SIG-M5 treated with dmso at 0.1 percent for 504 hours (cell line): ENCODE data around the gene DAB2IP.
A peak's percentile ranks its signal among the peaks of the same experiment; 100 is the strongest.

Source experiments
- DNase-seq: peaks from one replicate; lab custom pipeline; 2025; ENCODE audit not compliant: unreplicated experiment; lab: John Stamatoyannopoulos, UW

The DAB2IP gene

GRCh38 chr9:121683652-121684051 lies 32.2 kb downstream of the DAB2IP start:
- DNase-seq, result no peak

GRCh38 chr9:121684381-121685145 lies 33.1 kb downstream of the DAB2IP start:
- DNase-seq, result no peak

DNA sequence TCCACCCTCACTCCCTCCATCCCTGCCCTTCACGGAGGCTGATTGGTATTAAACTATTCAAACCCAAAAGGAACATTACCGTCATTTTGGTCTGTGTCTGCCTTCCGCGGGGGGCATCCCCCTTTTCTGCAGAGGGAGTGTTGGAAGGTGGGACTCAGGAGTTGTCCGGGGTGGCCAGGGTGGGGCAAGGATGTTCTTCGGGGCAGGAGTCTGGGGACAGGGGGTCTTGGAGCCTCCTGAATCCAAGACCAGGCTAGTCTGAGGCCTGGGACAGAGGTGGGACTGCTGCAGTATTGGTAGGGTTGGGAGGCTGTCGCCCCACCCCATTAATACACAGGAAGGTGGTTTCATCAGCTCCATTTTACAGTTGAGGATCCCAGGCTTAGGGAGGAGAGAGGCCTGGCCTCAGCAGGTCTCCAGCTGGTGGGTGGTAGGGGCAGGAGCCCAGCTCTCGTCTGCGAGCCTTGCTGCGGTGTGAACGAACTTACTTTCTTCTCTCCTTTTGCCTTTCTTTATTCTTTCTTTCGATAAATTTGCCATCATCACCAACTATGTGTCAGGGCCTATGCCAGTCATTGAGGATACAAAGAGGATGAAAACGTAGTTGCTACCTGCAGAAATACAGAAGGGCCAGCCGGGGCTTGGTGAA lies 33.8 kb downstream of the DAB2IP start:
- no peak for DNase-seq

DNA sequence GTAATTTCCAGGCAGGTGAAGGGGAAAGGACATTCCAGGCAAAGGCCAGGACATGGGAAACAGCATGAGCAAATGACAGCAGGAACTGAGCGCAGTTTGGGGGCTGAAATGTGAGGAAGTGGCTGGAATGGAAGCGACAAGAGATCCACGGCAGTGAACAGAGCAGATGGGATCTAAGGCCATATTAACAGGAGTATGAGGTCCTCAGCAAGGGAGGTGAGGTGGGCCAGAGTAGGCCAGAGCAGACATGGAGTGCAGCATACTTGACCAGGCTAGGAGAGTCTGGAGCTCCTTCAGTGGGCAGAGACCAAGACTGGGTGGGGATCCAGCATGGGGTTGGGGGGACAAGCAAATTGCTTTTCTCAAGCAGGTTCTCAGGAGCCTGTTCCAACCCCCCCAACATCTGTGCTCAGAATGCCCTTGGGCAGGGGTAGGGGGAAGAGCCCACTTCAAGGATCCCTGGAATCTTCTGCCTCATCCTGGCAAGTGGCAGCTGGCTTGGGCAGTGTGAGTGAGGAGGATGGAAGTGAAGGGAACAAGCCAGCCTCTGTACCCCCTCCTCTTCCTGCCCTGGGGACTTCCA lies 34.5 kb downstream of the DAB2IP start:
- no peak for DNase-seq

DNA sequence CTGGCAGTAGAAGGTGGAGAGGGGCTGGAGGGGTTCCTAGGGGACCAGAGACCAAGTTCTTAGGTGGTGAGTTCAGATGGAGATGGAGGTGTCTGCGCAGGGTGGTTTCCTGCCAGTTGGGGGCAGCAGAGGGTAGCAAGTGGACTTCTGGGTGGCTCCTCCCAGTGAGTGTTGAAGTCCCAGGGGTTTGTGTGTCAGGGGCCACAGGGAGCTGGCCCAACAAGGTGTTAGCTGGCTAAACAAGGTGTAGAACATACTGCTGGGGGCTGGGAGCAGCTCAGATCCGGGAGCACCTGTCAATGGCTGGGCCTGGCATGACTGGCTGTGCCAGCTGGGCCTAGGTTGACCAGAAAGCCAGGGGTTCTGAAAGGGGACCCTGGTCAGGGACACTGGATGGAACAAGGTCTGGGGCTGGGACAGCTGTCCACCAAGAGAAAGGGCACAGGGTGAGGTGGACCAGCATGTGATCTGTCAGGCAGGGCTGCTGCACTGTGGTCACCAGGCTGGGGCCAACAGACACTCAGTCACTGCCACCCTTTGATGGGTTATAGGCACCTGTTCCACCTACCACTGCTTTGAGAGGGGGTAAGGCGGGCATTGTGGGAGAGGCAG lies 35.6 kb downstream of the DAB2IP start:
- peak; percentile 61 for DNase-seq

DNA sequence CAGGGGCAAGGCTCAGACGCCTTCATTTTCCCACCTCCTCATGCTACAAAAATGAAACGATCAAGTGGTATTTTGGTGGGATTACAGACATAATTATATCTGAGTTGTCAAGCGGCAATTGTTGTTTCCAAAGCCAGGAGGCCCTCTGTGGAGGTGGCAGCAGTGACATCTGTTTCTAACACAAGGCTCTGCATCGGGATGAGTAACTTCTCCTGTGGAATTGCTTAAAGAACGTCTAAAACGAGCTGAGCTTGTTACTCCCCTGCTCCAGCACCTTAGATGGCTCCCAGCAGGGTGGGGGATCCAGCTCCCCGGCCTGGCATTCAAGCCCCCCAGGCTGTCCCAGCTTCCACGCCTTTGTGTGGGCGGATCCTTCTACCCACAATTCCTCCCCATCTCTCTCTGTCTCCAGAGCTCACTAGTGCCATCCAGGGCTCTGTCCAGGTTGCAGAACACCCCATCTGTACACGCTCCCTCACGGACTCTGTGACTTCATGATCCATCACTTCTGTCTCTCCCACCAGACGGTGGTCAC lies 36.8 kb downstream of the DAB2IP start:
- no peak for DNase-seq

DNA sequence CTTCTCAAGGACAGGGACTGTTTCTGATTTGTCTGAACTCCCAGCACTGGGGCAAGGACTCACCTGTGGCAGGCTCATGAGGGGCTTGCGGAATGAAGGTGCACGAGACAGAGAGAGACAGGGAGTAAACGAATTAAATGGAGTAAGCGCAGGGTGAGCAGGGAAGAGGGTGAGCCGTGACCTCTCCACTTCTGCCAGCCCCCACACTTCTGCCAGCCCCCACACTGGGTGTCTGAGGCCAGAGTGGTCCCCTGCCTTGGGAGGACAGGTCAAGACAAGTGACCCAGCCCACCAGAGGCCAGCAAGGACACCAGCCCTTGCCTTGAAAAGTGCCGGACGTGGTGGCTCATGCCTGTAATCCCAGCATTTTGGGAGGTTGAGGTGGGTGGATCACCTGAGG lies 37.2 kb downstream of the DAB2IP start:
- no peak for DNase-seq

DNA sequence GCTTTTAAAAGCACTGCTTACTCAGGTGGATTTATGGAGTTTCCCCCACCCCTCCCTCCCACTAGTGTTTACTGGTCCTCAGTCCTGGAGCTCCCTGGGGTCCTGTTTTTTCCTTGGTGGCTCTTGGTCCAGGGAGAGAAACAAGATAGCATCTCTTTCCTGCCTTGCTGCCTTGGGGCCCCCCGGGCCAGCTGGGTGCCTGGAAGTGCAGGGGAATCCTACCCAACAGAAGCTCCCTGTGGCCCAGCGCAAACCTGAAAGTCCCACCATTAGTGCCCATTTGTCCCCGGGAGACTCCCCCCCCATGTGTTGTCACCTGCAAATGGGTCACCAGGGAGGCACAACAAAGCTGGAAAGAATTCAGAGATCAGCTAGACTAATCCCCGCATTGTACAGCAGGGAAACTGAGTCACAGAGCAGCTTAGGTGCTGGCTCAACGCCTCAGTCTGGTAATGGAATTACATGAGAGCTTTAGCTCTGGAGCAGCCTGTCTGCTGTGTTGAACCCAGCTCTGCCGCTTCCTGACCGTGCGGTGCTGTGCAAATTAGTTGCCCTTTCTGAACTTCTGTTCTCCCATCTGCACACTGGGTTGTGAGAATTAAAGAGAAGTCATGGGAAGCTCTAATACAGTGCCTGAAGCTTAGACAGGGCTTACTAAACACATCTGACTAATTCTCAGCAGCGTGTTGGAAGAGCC lies 38.2 kb downstream of the DAB2IP start:
- DNase-seq, result no peak

GRCh38 chr9:121690316-121690715 lies 38.9 kb downstream of the DAB2IP start:
- DNase-seq, result no peak

DNA sequence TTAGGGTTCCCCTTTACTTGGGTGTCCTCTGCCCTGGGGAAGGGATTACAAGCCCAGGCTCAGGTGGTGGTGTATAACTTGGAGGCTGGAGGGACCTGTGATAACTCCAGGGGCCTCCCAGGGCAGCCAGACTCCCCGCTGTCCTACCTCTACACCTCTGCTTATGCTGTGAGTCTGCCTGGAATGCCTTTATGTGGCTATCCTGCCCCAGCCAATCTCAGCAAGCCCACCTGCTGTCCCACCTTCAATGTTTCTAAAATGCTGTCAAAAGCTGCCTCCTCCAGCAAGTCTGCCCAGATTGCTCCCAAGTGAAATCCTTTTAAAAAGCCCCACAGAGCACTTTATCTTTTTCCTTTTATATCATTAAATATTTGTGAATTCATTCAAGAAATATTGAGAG lies 39.3 kb downstream of the DAB2IP start:
- no peak for DNase-seq

- no peak for DNase-seq
Measured at GRCh38 chr9:121691890-121692289, 40.5 kb downstream of the DAB2IP start.

DNA sequence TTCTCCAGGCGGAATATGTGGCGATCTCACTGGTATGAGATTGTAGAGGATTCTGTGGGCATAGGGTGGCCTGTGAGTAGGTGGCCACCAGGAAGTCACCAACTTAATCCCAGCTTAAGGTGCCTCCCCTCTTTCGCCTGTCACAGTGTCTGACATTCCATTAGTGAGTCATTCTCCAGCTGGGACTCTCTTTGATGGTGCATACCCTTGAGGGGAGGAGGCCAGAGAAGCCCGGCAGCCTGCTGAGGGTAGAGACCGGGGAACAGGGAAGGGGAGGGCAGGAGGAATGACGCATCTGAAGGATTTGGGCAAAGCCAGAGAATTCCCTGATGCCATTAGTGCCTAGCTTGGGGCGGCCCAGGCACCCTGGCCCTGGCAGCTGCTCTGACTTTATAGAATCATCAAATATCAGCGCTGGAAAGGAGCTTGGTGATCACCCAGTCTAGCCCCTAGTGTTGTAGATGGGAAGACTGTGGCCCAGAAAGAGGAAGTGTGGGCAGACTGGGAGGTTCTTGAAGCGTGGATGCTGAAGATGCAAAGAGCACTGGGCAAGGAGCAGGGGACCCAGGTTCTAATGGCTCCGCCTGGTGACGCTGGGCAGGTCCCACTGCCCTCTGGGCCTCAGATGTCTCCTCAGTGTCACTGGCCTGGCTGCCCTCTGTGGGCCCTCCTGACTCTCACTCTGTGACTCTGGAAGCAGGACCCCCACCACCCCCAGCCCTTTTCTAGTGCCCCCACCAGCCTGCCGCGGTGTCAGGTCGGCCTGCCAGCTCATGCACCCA lies 41.4 kb downstream of the DAB2IP start:
- DNase-seq, result peak; percentile 26

GRCh38 chr9:121693388-121693670 lies 41.9 kb downstream of the DAB2IP start:
- DNase-seq, result no peak

DNA sequence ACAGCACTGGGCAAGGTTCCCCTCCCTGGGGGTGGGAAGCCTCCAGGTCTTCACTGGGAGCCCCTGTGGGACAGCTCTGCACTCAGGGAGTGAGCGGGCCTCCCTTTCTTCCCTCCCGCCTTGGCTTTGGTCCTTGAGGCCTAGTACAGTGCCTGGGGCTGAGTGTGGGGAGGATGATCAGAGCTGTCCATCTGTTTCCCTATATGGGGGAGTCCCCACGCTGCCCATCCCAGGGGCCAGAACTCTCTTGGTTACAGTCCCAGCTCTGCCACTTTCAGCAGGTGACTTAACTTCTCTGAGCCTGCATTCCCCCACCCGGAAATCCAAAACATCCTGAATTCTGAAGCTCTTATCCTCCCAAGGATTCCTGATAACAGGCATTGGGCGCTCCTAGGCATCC lies 42.6 kb downstream of the DAB2IP start:
- DNase-seq, result no peak

GRCh38 chr9:121694600-121694999 lies 43.2 kb downstream of the DAB2IP start:
- DNase-seq, result no peak

DNA sequence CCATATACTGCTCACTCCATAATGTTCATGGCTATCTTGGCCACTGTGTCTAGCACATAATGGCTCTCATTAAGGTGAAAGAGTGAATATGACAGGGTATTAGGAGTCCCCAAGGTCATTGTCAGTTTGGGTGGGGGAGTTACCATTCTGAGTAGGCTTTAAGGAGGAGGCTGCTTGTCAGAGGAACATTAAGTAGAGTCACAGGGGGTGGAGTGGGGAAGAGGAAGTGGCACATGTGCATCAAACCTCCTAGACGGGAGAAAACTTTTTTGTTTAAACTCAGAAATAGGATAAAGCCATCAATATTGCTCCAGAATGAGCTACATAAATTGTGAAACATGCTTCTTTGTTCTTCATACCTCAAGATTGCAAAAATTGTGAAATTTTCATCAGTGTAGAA lies 45.5 kb downstream of the DAB2IP start:
- DNase-seq, result peak; percentile 35

GRCh38 chr9:121698627-121699570 lies 47.5 kb downstream of the DAB2IP start:
- DNase-seq, result peak; percentile 44

- DNase-seq, result no peak
Measured at GRCh38 chr9:121699571-121700164, 48.2 kb downstream of the DAB2IP start.
